Stimulated activated CD8-positive, alpha-beta memory T cell treated with anti-CD3 and anti-CD28 coated beads, Interleukin-4, amount 100 ng/mL, for 4 hours (primary cell): Measurements from ENCODE around the gene PLEKHO1.

Source experiments
- DNase-seq, 2 donors: peaks; one replicate each; pipeline ENCODE4 v3.0.0-alpha.2; 2020; ENCODE audit warnings: low read depth in 2 of 2, low spot score in 1 of 2

Gene PLEKHO1

DNA sequence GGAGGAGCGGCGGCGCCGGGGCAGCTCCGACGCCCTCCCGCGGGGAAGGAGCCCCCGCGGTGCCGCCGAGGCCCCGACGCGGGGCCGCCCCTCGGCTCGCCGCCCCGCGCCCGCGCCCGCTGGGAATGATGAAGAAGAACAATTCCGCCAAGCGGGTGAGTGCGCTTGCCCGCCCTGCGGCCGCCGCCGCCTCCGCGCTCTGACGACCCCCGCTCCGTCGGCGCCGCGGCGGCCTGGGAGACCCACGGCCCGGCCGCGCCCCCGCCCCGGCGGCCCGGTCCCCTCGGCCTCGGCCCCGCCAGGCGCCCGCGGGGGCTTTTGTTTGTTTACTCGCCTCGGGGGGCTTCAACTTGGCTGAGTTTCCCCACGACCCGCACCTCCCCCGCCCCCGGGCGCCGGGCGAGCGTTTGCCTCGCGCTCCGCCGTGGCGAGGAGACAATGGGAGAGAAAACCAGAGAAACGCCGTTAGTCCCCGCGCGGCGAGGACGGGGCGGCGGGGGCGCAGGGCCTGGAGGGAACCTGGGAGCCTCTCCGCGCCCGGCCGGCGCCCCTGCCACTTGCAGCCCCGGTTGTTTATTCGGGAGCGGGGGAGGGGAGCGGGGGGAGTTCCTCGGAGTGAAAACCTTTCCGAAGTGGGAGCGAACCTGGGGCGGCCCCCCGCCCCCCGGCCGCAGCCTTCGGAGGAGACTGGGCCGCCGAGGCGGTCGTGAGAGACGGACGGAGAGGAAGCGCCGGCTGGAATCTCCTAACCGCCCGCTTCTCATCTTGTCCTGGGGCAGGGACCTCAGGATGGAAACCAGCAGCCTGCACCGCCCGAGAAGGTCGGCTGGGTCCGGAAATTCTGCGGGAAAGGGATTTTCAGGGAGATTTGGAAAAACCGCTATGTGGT is 661 bp downstream of the PLEKHO1 start:
- DNase-seq: no peak

DNA sequence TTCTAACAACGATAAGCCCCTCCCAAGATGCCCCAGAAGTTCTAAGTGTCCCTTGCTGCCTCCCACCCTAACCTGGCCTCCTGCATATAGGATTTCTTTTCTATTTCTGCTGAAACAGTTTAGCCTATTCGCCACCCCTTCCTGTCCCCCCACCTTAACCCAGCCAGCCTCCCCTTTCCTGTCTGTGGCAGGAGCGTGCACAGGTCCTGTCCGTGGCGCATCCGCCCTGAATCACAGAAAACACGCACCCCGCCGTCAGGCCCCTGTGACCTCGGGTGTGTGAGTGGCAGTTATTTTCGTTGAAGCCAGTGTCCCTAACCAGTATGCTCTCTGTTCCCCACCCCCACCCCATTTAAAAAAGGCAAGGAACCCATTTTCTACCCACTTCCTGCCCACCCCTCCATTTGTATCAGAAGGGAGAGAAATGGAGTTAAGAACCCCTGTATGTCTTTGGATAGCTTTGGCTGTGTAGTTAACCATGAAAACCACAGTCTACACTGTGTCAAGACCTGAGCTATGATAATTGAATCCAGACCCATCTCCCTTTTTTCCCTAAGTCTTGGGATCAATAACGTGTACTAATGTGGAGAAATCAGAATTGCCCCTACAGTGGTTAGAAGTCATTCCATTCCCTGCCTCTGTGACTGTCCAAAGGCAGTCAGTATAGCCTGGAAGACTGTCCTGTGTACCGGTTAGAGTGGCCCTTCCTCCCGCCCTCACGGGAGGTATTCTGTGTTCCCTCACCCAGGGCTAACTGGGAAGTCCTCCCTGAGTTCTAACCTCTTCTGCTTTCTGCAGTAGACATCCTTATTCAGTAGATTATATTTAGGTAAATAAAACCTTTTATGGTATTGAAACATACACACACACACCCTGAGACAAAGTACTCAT is 1.8 kb downstream of the PLEKHO1 start:
- peak; percentile 37 to 49 for DNase-seq

DNA sequence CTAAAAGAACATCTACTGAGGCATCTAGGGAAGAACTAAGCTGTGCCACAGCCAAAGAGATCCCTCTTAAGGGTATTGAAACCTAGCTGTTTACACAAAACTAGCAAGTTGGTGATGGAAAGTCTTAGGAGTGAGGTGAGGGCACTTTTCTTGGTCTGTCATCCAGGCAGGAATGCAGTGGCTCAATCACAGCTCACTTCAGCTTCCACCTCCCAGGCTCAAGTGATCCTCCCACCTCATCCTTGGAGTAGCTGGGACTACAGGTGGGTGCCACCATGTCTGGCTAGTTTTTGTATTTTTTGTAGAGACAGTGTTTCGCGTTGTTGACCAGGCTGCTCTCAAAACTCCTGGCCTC is 2.4 kb downstream of the PLEKHO1 start:
- no peak for DNase-seq

GRCh38 chr1:150152772-150153456 is 3.2 kb downstream of the PLEKHO1 start:
- no peak for DNase-seq

DNA sequence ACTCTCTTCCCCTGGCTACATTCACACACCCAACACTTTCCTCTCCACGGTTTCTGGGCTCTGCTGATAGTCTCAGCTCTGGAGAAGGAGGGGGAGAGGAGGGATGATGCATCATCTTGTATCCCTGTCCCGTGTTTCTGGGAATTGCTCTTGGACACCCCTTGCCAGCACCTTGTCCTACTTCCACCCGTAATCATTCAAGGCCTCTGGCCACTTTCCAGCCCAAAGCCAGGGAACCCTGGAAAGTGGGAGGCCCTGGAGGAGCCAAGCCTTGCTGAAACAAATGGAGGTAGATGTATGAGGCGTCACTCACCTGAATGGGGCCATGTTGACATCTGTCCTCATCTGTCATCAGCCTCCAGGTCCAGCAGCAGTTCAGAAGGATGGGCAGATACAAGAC is 4.4 kb downstream of the PLEKHO1 start:
- no peak for DNase-seq

DNA sequence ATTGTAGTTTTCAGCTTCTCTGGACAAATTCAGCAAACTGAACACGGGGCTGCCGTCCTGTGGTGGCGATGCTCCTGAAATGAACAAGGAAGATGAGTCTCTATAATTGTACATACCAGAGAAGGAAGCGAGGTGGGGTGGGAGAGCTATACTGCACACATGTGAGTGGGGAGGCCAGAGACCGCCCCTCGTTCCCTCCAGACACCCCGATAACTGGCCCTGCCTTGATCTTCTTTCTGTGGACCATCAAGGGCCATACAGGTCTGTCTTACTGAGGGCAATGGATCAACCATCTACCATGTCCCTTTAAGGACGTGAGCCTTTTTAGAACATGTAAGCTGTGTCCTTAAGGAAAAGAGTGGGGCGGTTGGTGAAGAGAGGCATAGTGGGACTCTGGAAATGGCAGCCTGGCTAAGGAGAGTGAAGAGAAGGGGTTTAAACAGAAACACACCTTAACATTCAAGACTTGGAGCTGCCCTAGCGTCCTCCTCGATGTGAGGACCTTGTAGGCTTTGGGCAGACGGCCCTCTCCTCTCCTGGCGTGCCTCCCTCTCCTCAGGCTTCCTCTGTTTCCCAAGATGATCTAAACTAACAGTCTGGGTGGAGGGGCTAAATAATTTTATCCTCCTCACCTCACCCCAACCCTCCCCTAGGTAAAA is 5.8 kb downstream of the PLEKHO1 start:
- no peak for DNase-seq

- no peak for DNase-seq
Measured at GRCh38 chr1:150156868-150157603, 7.3 kb downstream of the PLEKHO1 start.

DNA sequence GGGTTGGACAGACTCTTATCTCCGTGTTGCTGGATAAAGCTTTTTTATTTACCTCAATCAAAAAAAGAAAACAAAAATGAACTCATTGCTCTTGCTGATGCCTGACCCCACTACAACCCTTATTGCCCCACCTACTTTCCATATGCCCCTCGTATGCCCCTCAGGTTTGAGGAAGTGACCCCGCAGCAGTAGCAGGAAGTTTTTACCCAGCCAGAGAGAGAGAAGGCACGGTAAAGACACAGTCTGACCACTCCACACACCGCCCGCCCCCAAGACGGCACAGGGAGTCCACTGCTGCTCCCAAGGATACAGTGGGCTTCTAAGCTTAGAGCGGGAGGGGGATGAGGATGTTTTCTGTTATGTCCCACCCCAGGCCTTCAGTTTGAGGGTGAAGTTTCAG is 9.8 kb downstream of the PLEKHO1 start:
- no peak for DNase-seq

DNA sequence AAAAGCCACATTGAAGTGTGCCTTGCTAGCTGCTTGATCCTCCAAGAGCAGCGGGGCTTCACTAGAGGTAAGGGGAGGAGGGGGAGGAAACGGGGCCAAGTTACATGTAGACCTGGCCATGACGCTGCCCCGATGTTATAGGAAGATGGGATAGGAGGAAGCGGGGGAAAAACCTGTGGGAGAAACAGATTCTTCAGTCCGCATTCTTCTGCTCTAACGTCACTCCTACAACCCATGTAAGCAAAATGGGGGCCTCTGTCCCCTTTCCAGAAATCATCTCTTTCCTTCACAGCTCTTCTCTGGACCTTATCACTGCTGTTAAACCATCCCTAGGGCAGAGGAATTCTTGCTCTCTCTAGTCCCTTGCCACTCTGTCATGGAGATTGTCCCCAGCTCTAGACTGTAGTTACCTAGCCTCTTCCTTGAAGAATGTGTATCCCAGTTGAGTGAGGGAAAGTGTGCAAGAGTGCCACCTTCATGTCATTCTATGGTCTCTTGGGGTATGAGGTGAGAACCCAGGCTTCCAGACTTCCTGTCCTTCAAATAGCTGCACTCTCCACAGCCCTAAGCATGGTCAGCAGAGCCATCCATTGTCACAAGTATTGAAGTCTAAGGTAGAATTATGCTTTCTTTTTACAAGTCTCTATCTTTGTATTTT is 11.4 kb downstream of the PLEKHO1 start:
- no peak for DNase-seq

GRCh38 chr1:150161747-150162581 is 12.2 kb downstream of the PLEKHO1 start:
- DNase-seq: no peak

DNA sequence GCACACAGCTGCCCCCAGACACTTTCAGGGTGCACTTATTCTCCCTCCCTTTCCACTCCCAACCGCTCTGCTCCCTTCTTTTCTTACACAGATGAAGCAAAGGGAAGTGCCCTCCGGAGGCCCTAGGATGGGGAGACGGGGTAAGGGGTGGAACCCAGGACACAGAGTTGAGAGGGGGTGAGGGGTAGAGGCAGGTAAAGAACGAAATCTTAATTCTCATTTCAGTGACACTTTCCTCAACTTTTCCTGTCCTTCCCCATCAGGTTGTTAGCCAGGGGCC is 12.8 kb downstream of the PLEKHO1 start:
- no peak for DNase-seq

DNA sequence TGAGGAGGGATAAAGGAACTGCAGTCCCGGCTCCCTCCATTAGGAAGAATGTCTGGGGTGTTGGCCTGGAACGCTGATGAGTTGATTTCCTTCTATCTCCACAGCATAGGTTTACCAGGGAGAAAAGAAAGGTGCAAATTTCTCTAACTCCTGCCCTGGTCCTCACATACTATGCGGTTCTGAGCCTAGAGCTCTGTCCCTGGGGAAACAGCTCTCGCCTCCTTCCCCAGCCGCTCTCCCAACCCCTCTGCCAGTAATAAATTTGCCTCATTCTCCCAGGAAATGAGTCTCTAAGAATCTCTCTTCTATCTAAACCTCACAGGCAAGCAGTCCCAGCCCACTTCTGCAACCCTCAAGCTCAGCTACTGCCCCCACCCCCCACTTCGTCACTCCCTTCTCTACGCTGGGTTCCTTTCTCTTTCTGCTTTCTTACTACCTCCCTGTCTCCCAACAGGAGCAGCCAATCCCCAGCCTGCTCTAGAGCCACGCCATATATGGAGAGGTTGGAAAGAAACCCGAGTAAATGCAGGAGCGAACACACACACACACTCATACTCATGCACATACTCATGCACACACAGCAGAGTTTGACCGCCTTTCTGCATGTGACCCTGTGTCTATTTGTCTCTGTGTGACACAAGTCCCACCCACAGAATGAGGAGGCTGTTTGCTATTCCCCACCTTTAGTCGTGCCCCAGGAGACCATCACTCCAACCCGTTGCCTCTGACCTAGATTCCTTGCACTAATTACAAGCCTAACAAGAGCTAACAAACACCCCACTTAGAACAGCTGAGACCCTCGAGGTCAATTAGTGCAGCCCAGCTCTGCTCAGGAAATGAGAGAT is 13.4 kb downstream of the PLEKHO1 start:
- no peak for DNase-seq

GRCh38 chr1:150164224-150164623 is 14.5 kb downstream of the PLEKHO1 start:
- no peak for DNase-seq

GRCh38 chr1:150164779-150165178 is 15.1 kb downstream of the PLEKHO1 start:
- no peak for DNase-seq

- no peak for DNase-seq
Measured at GRCh38 chr1:150165622-150166612, 16.2 kb downstream of the PLEKHO1 start.

GRCh38 chr1:150168960-150169601 is 19.4 kb downstream of the PLEKHO1 start:
- DNase-seq: no peak

DNA sequence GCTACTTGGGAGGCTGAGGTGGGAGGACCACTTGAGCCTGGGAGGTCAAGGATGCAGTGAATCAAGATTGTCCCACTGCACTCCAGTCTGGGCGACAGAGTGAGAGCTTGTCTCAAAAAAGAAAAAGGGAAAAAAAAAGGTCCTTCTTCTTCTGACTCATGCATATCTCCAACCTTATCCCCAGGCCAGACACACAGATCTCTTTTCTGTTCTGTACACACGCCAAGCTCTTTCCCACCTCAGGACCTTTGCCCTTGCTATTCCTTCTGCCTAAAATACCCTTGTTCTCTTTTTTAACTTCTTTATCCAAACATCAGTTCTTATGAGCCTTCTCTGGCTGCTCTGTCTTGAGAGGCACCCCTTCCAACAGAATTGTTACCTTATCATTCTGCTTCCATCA is 22.1 kb downstream of the PLEKHO1 start:
- no peak for DNase-seq
